Glutamatergic neuron (in vitro differentiated cells): ENCODE measurements around the gene DRICH1. TPM values are rescaled to one million over a fixed set of nuclear protein-coding genes. Genes with fewer than 3 reads are reported as not detected.
A peak's percentile ranks its signal among the peaks of the same experiment; 100 is the strongest.

Experiments
- DNase-seq: peaks from one replicate; pipeline ENCODE4 v3.0.0; 2022
- H3K27ac Mint-ChIP-seq: one replicate; pipeline ENCODE4 v1.8.0; 2020; ENCODE audit warnings: mild to moderate bottlenecking, mixed read lengths, inconsistent platforms; ENCODE audit not compliant: unreplicated experiment
- H3K27me3 Mint-ChIP-seq: one replicate; pipeline ENCODE4 v1.8.0; 2020; ENCODE audit warnings: mild to moderate bottlenecking, moderate library complexity, mixed read lengths, inconsistent platforms; ENCODE audit not compliant: unreplicated experiment
- H3K36me3 Mint-ChIP-seq: one replicate; pipeline ENCODE4 v1.8.0; 2020; ENCODE audit warnings: mild to moderate bottlenecking, mixed read lengths, inconsistent platforms; ENCODE audit not compliant: unreplicated experiment
- H3K4me1 Mint-ChIP-seq: one replicate; pipeline ENCODE4 v1.8.0; 2020; ENCODE audit warnings: mild to moderate bottlenecking, low read depth, mixed read lengths, inconsistent platforms; ENCODE audit not compliant: unreplicated experiment
- H3K4me3 Mint-ChIP-seq: one replicate; pipeline ENCODE4 v1.8.0; 2020; ENCODE audit warnings: mild to moderate bottlenecking, mixed read lengths, inconsistent platforms; ENCODE audit not compliant: unreplicated experiment
- H3K9me3 Mint-ChIP-seq: one replicate; pipeline ENCODE4 v1.8.0; 2020; ENCODE audit warnings: mild to moderate bottlenecking, moderate library complexity, mixed read lengths, inconsistent platforms; ENCODE audit not compliant: unreplicated experiment
- total RNA-seq: library from RNA; stranded (reverse); fragmentation: NEBNext Ultra II Directional; extraction: Animal tissue kit (Norgen Biotek cat#: 25700); gene quantifications from one replicate; pipeline ENCODE4 v1.2.1, GENCODE V29; 2021; ENCODE audit not compliant: unreplicated experiment
- TF ChIP-seq, protein P1 (sequence below): fragments of 200-600 bp; sonication (generic); IDR thresholded peaks from one replicate; pipeline ENCODE4 v1.5.0; 2021; ENCODE audit not compliant: partially characterized antibody, unreplicated experiment

The DRICH1 gene
- total RNA-seq, 1 donor from 2014 or later = not detected

DNA sequence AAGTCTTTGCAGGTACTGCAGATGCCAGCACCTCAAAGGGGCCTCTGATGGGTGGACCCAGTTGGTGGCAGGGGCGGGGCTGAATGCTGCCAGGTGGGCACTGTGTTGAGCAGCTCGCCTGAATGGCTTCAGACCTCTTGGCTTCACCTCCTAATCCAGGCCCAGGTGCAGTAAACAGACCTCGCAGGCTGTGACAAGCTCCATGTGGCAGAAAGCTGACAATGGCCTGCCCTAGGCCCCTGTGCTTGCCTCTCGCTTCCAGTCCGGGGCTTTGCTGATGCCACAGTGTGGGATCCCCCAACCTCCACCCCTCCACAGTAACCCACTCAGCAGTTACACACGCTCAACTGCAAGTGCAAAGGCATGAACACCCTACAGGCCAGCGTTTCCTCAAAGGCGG is 61.4 kb downstream of the DRICH1 start:
- Mint-ChIP-seq H3K36me3 (peaks cover 6% of the 10 kb centered on the region), H3K27me3 (peaks cover 18% of the 10 kb centered on the region), H3K4me1 (peaks cover 8% of the 10 kb centered on the region), H3K9me3 (peaks cover 9% of the 10 kb centered on the region), H3K27ac (no peak overlapping the region), H3K4me3 (no peak overlapping the region)
- TF ChIP-seq, protein P1, sequence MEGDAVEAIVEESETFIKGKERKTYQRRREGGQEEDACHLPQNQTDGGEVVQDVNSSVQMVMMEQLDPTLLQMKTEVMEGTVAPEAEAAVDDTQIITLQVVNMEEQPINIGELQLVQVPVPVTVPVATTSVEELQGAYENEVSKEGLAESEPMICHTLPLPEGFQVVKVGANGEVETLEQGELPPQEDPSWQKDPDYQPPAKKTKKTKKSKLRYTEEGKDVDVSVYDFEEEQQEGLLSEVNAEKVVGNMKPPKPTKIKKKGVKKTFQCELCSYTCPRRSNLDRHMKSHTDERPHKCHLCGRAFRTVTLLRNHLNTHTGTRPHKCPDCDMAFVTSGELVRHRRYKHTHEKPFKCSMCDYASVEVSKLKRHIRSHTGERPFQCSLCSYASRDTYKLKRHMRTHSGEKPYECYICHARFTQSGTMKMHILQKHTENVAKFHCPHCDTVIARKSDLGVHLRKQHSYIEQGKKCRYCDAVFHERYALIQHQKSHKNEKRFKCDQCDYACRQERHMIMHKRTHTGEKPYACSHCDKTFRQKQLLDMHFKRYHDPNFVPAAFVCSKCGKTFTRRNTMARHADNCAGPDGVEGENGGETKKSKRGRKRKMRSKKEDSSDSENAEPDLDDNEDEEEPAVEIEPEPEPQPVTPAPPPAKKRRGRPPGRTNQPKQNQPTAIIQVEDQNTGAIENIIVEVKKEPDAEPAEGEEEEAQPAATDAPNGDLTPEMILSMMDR = no peak
- DNase-seq = no peak

DNA sequence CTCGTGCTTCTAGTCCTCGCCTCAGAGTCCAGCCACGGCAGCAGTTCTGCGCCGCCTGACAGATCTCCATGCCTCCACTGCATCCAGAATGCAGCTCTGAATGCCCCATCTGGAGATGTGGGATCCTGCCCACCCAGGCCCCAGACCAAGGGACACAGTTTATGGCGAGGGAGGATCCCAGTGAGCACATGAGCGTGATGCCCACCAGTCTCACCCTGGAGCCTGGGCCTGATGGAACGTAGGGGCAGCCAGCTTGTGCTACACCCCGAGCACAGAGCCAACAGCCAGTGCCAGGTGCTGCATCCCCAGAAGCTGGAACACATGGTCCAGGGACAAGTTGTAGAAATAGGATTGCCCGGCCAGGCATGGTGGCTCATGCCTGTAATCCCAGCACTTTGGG is 62.4 kb downstream of the DRICH1 start:
- Mint-ChIP-seq H3K27ac (no peak overlapping the region), H3K27me3 (peaks cover 16% of the 10 kb centered on the region), H3K4me1 (peaks cover 7% of the 10 kb centered on the region), H3K36me3 (no peaks in the 10 kb centered on the region), H3K4me3 (no peak overlapping the region), H3K9me3 (peaks cover 12% of the 10 kb centered on the region)
- no peak for DNase-seq
- TF ChIP-seq, protein P1 = no peak

DNA sequence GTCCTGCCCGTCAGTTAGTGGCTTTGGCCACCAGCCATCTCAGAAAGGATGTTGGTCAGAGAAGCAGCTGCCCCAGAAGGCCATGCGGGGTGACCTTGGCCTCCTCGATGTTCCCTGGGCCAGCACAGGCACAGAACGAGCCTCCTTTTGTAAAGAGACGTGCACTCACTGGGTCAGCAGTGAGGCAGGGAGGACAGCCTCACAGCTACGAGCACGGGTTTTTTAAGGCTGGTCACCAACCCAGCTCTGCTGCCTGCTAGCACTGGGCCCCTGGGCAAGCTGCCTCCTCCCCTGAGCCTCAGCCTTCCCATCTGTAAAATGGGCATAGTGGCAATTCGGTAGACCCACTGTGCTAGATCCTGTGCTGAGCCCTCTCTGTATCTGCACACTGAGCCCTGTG is 62.8 kb downstream of the DRICH1 start:
- H3K27me3 Mint-ChIP-seq = peaks cover 20% of the 10 kb centered on the region
- DNase-seq = no peak
- H3K4me3 Mint-ChIP-seq = no peak overlapping the region
- H3K27ac Mint-ChIP-seq = no peak overlapping the region
- H3K9me3 Mint-ChIP-seq = peaks cover 14% of the 10 kb centered on the region
- TF ChIP-seq, protein P1 = no peak
- H3K4me1 Mint-ChIP-seq = peaks cover 7% of the 10 kb centered on the region
- no peaks in the 10 kb centered on the region for H3K36me3 Mint-ChIP-seq

DNA sequence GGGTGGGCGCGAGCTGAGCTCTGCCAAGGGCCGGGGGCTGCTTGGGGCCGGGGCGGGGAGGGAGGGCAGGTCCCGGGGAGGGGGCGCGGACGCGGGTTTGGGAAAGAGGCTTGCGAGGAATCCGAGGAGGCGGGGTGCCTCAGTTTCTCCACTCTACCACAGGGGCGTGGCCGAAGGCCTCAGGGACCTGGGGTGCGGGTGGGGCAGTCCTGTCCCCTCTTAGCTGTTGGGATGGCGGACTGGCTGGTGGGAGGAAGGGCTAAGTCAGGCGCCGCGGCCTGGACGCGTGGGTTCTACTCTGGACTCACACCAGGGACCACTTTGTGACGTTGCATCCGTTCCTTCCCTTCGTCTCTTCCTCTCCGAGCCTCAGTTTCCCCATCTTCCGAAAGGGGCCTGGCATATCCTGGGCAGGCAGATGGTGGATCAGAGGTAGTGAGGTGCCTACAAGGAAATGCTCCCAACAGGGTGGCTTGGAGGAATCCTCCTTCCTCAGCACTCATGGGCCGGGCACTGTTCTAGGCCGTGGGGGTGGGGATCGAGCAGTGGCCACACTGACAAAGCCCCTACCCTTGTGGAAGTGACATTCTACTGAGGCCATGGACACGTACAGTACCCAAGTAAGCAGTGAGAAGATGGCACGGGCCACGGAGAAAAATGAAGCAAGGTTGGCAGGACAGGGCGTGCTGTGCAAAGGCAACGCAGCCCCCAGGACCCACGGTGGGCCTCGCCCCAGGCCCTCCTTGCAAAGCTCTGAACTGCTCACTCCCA is 65.2 kb downstream of the DRICH1 start:
- H3K27me3 Mint-ChIP-seq = peaks cover 24% of the 10 kb centered on the region
- peak overlapping the region; percentile 41 for H3K4me3 Mint-ChIP-seq
- no peaks in the 10 kb centered on the region for H3K36me3 Mint-ChIP-seq
- TF ChIP-seq, protein P1 = no peak
- H3K4me1 Mint-ChIP-seq = peaks cover 7% of the 10 kb centered on the region
- H3K27ac Mint-ChIP-seq = peak overlapping the region; percentile 18
- H3K9me3 Mint-ChIP-seq = peaks cover 16% of the 10 kb centered on the region
- DNase-seq = no peak

DNA sequence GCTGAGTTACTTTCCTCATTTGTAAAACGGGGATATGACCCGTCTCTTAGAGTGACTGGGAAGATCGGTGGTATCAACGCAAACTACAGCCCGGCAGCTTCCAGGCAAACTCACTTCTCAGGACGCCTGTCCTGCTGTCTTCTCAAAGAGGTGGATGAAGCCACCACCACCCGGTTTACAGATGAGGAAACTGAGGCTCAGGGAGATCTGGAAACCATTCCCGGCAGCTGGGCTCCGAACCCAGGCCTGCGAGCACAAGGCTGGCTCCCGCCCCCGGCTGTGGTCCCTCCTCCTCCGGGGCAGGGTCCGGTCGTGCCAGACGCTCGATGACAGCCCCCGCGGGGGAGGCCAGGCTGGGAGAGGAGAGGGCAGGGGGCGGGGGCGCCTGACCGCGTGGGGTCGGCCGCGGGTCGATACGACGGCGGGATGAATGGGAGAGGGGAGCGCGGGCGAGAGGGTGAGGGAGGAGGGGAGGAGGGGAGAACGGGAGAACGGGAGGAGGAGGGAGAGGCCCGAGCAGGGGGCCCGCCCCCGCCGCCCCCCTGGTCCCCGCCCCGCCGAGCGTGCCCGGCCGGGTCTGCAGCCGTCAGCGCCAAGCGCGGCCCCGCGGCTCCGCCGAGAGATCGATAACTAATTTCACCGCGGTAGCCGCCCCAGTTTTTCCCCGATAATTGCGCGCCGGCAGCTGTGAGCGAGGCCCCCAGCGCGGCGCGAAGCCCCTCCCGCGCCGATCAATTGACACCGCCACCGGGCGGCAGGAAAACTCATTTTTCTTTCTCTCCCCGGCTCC is 66.0 kb downstream of the DRICH1 start:
- TF ChIP-seq, protein P1 = no peak
- Mint-ChIP-seq H3K36me3 (no peaks in the 10 kb centered on the region), H3K4me3 (peak overlapping the region; percentile 86), H3K4me1 (peaks cover 7% of the 10 kb centered on the region), H3K9me3 (peaks cover 15% of the 10 kb centered on the region), H3K27ac (peak overlapping the region; percentile 73), H3K27me3 (peaks cover 25% of the 10 kb centered on the region)
- DNase-seq = peak; percentile 84
